Activated CD4-positive, alpha-beta T cell treated with anti-CD3 and anti-CD28 coated beads for 1 hour (primary cell): Measurements from ENCODE around the gene VIM.

ENCODE experiments used
- DNase-seq: peaks from one replicate; pipeline ENCODE4 v3.0.0-alpha.2; 2020

VIM gene

DNA sequence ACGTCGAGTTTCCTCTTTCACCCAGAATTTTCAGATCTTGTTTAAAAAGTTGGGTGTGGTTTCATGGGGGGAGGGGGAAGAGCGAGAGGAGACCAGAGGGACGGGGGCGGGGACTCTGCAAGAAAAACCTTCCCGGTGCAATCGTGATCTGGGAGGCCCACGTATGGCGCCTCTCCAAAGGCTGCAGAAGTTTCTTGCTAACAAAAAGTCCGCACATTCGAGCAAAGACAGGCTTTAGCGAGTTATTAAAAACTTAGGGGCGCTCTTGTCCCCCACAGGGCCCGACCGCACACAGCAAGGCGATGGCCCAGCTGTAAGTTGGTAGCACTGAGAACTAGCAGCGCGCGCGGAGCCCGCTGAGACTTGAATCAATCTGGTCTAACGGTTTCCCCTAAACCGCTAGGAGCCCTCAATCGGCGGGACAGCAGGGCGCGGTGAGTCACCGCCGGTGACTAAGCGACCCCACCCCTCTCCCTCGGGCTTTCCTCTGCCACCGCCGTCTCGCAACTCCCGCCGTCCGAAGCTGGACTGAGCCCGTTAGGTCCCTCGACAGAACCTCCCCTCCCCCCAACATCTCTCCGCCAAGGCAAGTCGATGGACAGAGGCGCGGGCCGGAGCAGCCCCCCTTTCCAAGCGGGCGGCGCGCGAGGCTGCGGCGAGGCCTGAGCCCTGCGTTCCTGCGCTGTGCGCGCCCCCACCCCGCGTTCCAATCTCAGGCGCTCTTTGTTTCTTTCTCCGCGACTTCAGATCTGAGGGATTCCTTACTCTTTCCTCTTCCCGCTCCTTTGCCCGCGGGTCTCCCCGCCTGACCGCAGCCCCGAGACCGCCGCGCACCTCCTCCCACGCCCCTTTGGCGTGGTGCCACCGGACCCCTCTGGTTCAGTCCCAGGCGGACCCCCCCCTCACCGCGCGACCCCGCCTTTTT lies at the start of gene VIM:
VIM (plus strand) TSS at position 151 of the 925 bp plus-strand sequence. CDS start 1,182 bp downstream, outside the sequence.
- peak; percentile 84 for DNase-seq

DNA sequence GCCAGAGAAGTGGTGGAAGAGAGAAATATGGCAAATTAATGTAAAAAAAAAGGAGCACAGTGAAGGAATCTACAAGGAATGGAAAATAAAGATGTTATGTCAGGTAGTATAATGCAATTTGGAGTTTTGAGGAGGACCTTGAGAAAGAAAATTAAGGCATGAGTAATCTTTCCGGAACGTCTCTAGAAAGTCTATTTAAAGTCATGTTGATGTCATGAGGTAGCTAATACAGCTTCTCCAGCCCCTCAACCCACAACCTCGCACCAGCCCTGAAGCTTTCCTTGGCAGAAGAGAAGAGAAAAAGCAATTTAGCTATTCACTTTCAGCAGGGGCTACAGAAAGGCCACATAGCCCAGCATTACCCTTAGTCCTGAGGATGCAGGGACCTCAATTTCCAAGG lies 49.0 kb upstream of the VIM start:
- no peak for DNase-seq

GRCh38 chr10:17181110-17181509 lies 46.9 kb upstream of the VIM start:
- DNase-seq = no peak

DNA sequence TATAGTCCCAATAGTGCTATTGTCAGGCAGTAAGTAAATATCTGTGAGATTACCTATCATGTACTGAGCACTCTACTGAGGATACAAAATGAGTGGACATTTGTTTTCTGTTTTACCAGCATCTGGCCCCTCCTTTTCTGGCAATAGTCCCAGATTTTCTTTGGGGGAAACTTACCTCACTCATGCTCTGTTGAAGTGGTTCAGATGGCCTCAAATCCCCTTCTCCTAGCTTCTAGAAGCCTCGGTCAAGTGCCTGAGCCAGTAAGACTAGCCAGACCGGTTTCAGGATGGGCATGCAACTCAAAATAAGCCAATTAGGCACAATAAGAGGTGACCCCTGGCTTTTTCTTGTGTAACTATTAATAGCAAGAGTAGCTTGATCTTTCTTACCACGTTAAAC lies 46.3 kb upstream of the VIM start:
- no peak for DNase-seq

GRCh38 chr10:17183110-17183509 lies 44.9 kb upstream of the VIM start:
- DNase-seq = no peak

GRCh38 chr10:17185873-17186272 lies 42.2 kb upstream of the VIM start:
- DNase-seq = no peak

DNA sequence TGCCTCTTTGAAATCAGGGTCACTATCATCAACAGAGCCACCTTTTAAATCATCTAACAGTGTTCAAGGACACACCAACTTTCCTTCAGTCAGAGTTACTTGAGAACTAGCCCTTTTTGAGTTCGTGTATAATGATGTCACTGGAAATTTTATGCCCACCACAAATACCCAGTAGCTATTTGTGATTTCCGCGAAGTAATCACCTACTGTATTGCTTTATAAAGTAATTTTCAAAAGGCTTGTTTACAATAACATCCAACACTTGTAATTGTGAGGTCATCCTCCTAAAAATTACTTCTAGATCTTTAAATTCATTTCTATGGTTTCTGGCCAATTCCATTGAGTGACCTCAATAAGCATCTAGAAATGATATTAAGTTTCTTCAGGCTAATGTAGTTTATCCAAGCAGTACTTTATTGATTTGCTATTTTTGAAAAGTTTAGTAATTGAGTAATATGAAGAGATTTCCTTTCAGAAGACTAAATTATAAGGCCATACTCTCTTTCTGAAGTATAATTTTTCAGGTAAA lies 39.3 kb upstream of the VIM start:
- no peak for DNase-seq

DNA sequence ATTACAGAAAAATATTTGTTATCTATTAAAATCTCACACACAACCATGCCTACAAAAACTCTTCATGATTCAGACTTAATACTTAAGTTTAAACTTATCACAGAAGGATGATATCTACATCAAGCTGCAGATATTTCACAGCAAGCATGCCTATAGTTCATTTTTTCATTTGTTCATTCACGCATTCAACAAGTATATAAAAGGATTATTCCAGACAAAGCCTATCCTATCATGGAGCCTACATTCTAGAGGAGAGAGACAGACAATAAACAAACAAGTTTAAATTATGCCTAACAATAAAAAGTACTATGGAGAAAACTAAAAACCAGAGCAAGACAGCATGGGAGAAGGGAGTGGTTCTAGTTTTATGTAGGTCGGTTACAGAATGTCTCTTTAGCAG lies 37.4 kb upstream of the VIM start:
- DNase-seq = no peak

DNA sequence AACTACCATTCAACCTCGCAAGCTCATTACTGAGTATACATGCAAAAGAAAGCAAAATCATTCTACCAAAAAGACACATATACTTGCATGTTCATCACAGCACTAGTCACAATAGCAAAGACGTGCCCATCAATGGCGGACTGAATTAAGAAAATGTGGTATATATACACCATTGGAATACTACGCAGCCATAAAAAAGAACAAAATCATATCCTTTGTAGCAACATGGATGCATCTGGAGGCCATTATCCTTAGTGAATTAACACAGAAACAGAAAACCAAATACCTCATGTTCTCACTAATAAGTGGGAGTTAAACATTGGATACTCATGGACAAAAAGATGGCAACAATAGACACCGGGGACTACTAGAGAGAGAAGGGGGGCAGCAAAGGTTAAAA lies 33.0 kb upstream of the VIM start:
- no peak for DNase-seq

- DNase-seq = no peak
These were observed 32.0 kb upstream of the VIM start for GRCh38 chr10:17196045-17196444.

- no peak for DNase-seq
These were observed 31.5 kb upstream of the VIM start for GRCh38 chr10:17196573-17196972.

DNA sequence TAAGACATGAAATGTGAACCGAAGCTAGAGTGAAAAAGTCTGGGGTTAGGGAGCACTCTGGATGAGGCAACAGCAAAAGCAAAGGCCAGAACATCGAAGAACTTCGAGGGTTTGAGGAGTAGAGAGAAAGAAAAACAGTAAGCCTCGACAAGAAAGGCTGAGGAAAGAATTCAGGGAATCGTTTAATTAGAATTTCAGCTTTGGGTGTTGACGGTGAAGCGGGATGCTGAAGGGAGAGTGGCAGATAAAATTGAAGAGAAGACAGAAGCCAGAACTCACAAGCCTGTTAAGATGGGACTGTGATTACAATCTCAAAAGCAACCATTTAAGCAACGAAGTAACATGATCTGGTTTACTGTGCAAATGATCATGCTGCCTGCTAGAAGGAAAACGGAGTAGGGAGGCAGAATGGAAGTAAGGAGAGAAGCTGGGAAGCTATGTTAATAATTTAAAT lies 28.7 kb upstream of the VIM start:
- no peak for DNase-seq

DNA sequence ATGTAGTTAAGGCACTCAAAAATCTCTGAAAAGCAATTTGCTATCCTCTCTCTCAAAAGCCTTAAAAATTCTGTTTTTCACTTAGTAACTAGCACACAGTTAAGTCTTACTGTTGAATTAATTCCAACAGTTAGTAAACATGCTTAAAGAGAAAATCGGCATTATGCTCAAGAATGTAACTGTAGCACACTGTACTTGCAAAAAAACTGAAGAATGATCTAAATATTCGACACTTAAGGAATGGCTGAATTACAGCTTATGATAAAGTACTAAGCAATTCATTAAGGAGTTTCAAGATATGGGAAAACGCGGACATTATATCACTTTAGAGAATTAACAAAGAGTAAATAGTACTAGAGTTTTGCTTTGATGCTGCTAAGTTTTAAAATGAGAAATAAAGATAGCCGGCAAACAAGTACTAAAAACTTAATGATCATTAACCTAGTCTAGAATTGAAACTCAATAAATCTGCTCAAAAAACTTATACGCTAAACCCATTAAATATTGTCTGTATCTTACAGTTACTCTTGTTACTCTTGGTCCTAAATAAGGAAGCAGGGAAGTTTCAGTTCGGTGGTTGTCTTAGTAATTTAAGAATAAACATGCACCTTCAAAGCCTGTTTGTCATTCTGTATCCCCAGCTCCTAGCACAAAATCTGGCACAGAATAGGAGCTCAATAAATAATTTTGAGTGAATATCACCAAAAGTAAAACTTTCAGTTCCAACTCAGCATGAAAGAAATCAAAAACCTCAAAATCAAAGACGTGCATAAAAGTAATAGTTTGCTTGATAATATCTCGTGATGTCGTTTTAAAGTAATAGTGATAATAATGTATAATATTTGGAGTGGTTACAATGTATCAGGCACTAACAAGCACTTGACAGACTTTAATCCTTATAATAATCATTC lies 27.8 kb upstream of the VIM start:
- DNase-seq = no peak

DNA sequence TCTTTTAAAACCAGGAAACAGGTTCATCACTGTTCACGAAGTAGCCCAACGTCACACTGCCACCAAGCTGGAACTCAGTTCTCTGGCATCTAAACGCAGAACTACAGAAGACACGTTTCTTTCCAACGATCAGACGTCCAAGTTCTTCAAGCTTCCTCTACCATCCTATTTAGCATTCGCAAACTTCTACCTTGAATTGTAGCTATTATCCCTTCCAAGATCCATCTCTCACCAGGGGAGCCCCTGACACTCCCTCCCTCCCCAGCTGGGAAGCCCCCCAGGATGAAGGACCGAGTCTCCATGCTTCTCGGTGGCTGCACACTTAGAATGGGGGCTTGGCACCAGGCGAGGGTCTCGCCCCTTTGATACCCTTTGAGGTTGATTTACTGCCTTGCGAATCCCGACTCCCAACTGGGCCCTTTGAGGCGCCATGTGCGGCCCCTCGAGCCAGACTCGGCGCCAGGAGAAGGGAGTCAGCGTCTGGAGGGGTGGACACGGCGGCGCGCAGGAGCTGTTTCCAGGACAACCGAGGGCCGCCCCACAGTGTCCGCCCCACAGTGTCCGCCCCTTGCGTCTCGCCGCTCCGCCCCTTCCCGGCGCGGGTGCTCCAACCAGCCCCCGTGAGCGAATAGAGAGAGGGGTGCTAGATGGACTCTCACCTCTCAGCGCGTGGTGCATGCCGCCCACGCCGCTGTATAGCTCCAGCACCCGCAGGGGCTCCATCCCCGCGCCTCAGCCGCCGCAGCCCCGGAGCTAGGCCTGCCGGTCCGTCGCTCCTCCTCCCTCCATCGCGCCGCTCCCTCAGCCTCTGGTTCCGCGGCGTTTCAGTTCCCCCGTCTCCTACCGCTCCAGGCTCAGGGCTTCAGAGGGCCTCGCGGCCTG lies 26.9 kb upstream of the VIM start, which contains the start of gene TRDMT1:
TRDMT1 (minus strand) TSS at position 761 of the 882 bp plus-strand sequence; CDS start at position 723, 38 bp downstream.
- DNase-seq = peak; percentile 69

DNA sequence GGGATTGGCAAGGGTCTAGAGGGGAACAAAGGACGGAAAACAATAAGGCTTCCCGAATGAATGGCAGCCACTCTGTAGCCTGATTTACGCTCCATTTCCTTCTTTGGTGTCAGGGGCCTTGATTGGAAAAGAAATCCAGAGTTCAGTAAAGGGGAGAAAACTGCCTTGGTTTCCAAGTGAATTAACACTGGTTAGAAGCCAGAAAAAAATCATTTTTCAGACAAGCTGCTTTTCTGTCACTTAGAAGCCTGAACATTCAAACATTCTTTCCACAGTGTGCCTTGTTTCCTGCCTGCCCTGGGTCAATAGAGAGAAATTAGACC lies 26.3 kb upstream of the VIM start:
- no peak for DNase-seq

DNA sequence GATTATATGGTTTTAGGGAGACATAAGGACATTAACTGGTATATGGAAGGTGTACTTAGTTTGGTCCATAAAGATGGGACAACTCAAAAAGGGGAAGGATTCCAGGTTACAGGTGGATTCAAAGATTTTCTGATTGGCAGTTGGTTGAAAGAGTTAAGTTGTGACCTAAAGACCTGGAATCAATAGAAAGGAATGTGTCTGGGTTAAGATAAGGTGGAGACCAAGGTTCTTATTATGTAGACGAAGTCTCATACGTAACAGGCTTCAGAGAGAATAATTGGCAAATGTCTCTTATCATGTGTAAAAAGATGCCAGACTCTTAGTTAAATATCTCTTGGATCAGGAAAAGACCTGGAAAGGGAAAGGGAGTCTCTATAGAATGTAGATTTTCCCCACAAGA lies 25.5 kb upstream of the VIM start:
- DNase-seq = no peak

- DNase-seq = no peak
These were observed 25.0 kb upstream of the VIM start for GRCh38 chr10:17202999-17203398.

GRCh38 chr10:17203416-17203815 lies 24.6 kb upstream of the VIM start:
- DNase-seq = no peak

GRCh38 chr10:17206210-17206709 lies 21.8 kb upstream of the VIM start:
- DNase-seq = no peak

GRCh38 chr10:17208476-17208875 lies 19.6 kb upstream of the VIM start:
- DNase-seq = no peak

- DNase-seq = no peak
These were observed 18.7 kb upstream of the VIM start for GRCh38 chr10:17209302-17209701.

DNA sequence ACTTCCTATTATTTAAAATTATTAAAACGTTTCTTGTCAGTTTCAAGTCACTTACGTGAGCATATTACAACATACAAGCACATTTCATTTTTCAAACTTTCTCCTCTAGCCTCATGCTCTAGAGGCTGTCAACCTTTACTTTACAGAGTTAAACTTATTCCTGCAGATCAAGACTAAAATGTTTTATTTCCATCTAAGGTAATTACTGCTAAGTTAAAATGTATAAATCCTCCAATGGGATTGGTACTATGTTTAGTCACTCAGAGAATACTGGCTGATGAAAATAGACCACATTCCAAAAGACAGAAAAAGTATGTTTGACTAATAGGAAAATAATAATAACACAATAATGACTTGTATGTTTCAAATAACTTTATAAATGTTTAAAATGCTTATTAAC lies 18.2 kb upstream of the VIM start:
- DNase-seq = no peak
